ENCODE measurements around the gene CNTRL.

DNA sequence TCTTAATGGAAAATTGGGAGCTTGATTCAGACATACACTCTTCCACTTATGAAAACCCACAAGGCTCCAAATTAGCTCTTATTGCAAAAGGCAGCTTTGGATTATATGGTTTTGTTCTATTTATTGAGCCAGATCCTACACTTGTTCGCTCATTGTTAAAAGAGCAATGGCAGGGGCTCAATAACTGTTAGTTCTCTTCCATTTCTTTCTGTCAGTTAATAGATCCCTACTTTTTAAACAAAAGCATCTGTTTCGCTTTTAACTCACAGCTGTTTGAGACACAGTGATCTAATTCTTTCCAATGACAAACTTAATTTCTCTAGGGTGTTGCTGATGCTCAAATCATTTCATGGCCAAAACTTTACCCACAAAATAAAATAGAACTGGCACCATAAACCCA is 36.4 kb upstream of the CNTRL start:
- TF ChIP-seq TAF1 (IDR thresholded peaks at IDR 0.05; ENCODE audit: low read depth) (no peak), RAD21 (IDR thresholded peaks at IDR 0.05; ENCODE audit: low read depth) (no peak), FOXM1 (IDR thresholded peaks at IDR 0.05; ENCODE audit: borderline replicate concordance, low read depth) (no peak)
- TF ChIP-seq, protein P1, sequence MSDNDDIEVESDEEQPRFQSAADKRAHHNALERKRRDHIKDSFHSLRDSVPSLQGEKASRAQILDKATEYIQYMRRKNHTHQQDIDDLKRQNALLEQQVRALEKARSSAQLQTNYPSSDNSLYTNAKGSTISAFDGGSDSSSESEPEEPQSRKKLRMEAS (IDR thresholded peaks at IDR 0.05), result no peak
- TF ChIP-seq, protein P2, sequence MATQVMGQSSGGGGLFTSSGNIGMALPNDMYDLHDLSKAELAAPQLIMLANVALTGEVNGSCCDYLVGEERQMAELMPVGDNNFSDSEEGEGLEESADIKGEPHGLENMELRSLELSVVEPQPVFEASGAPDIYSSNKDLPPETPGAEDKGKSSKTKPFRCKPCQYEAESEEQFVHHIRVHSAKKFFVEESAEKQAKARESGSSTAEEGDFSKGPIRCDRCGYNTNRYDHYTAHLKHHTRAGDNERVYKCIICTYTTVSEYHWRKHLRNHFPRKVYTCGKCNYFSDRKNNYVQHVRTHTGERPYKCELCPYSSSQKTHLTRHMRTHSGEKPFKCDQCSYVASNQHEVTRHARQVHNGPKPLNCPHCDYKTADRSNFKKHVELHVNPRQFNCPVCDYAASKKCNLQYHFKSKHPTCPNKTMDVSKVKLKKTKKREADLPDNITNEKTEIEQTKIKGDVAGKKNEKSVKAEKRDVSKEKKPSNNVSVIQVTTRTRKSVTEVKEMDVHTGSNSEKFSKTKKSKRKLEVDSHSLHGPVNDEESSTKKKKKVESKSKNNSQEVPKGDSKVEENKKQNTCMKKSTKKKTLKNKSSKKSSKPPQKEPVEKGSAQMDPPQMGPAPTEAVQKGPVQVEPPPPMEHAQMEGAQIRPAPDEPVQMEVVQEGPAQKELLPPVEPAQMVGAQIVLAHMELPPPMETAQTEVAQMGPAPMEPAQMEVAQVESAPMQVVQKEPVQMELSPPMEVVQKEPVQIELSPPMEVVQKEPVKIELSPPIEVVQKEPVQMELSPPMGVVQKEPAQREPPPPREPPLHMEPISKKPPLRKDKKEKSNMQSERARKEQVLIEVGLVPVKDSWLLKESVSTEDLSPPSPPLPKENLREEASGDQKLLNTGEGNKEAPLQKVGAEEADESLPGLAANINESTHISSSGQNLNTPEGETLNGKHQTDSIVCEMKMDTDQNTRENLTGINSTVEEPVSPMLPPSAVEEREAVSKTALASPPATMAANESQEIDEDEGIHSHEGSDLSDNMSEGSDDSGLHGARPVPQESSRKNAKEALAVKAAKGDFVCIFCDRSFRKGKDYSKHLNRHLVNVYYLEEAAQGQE (IDR thresholded peaks at IDR 0.05; ENCODE audit: low read depth), result no peak

All from Ishikawa (cell line).